Suppressor macrophage (primary cell): Measurements from ENCODE around the gene WDR27.

Experiments used
- DNase-seq, 4 experiments: peaks; one replicate each; pipeline ENCODE4 v3.0.0-alpha.2; 2020 to 2022

The WDR27 gene

GRCh38 chr6:169660751-169661390 is 41.0 kb downstream of the WDR27 start:
- no peak for DNase-seq

GRCh38 chr6:169659820-169660610 is 41.8 kb downstream of the WDR27 start:
- no peak for DNase-seq

GRCh38 chr6:169657284-169657610 is 44.6 kb downstream of the WDR27 start:
- no peak for DNase-seq

- no peak for DNase-seq
Measured at GRCh38 chr6:169656546-169657283, 45.1 kb downstream of the WDR27 start.

- DNase-seq = peak; percentile 72 to 89 (median 82)
Measured at GRCh38 chr6:169654598-169655391, 47.0 kb downstream of the WDR27 start.

GRCh38 chr6:169653691-169654090 is 48.1 kb downstream of the WDR27 start:
- no peak for DNase-seq

- DNase-seq = no peak
Measured at GRCh38 chr6:169652896-169653295, 48.9 kb downstream of the WDR27 start.

GRCh38 chr6:169651498-169651897 is 50.3 kb downstream of the WDR27 start:
- DNase-seq = no peak

GRCh38 chr6:169650959-169651292 is 50.9 kb downstream of the WDR27 start:
- DNase-seq = no peak

- no peak for DNase-seq
Measured at GRCh38 chr6:169650241-169650958, 51.4 kb downstream of the WDR27 start.

GRCh38 chr6:169648617-169649016 is 53.2 kb downstream of the WDR27 start:
- no peak for DNase-seq

- no peak for DNase-seq
Measured at GRCh38 chr6:169648092-169648491, 53.7 kb downstream of the WDR27 start.

GRCh38 chr6:169647637-169648036 is 54.2 kb downstream of the WDR27 start:
- no peak for DNase-seq

GRCh38 chr6:169646906-169647567 is 54.8 kb downstream of the WDR27 start:
- no peak for DNase-seq

- DNase-seq = peak in 1 of 4 experiments; percentile 11
Measured at GRCh38 chr6:169645459-169645858, 56.4 kb downstream of the WDR27 start.

- no peak for DNase-seq
Measured at GRCh38 chr6:169643521-169643920, 58.3 kb downstream of the WDR27 start.

GRCh38 chr6:169642455-169642854 is 59.4 kb downstream of the WDR27 start:
- DNase-seq = no peak

GRCh38 chr6:169641461-169642085 is 60.3 kb downstream of the WDR27 start:
- DNase-seq = no peak

- DNase-seq = no peak
Measured at GRCh38 chr6:169640983-169641382, 60.8 kb downstream of the WDR27 start.

- no peak for DNase-seq
Measured at GRCh38 chr6:169640351-169640852, 61.4 kb downstream of the WDR27 start.
